Cardiac muscle cell (in vitro differentiated cells and primary cell): Measurements from ENCODE around the gene RPN1. TPM values are rescaled to one million over a fixed set of nuclear protein-coding genes. Genes with fewer than 3 reads are reported as not detected.

Experiments used
- DNase-seq, 2 donors: peaks; one replicate each; pipeline versions ENCODE4 v3.0.0 to v3.0.0-alpha.2; 2010 to 2017; ENCODE audit warnings: low read depth in 1 of 2, low spot score in 1 of 2
- H3K27ac ChIP-seq: fragments of 200-600 bp; sonication (generic); 2 replicates; pipeline ENCODE4 v1.5.1; 2016
- H3K27me3 ChIP-seq: fragments of 200-600 bp; sonication (generic); 2 replicates; pipeline ENCODE4 v1.6.0; 2016; ENCODE audit warnings: control low read depth
- H3K36me3 ChIP-seq: fragments of 200-600 bp; sonication (generic); 2 replicates; pipeline ENCODE4 v1.5.1; 2016; ENCODE audit warnings: control low read depth
- H3K4me1 ChIP-seq: fragments of 200-600 bp; sonication (generic); 2 replicates; pipeline ENCODE4 v1.8.1; 2017; ENCODE audit warnings: low read depth, mild to moderate bottlenecking, mixed run types
- H3K4me3 ChIP-seq: fragments of 200-600 bp; sonication (generic); 2 replicates; pipeline ENCODE4 v1.5.1; 2016; ENCODE audit warnings: mild to moderate bottlenecking
- H3K9me3 ChIP-seq: fragments of 200-600 bp; sonication (generic); 2 replicates; pipeline ENCODE4 v1.5.1; 2017; ENCODE audit warnings: low read depth, mild to moderate bottlenecking, control low read depth
- polyA plus RNA-seq: library from polyadenylated mRNA; unstranded; fragments of >200 nt; fragmentation: Nextera tagmentation; extraction: Ambion mirVana; gene quantifications from 2 replicates; pipeline ENCODE4 v1.2.1, GENCODE V29; 2016
- total RNA-seq: library from RNA; depleted of rRNA; stranded (reverse); fragments of >200 nt; gene quantifications from 2 replicates; pipeline ENCODE4 v1.2.3, GENCODE V29; 2016
- TF ChIP-seq, protein P1 (sequence below): IDR thresholded peaks from 2 replicates; pipeline ENCODE4 v1.5.1; 2012; ENCODE audit warnings: low read depth, mild to moderate bottlenecking, low read length

RPN1 gene
- total and polyA plus RNA-seq, 2 experiments from 2014 or later = 202 to 328 TPM

DNA sequence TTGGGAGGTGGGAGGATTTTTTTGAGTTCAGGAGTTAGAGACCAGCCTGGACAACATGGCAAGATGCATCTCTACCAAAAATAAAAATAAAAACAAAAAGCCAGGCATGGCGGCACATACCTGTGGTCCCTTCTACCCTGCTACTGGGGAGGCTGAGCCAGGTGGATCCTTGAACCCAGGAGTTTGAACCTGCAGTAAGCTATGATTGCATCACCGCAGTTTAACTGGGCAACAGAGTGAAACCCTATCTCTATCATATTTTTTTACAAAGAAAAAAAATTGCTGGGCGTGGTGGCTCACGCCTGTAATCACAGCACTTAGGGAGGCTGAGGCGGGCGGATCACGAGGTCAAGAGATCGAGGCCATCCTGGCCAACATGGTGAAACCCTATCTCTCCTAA lies 35.8 kb upstream of the RPN1 start:
- Histone ChIP-seq H3K27me3 (no peaks in the 10 kb centered on the region), H3K4me3 (no peak overlapping the region), H3K4me1 (peaks cover 6% of the 10 kb centered on the region), H3K36me3 (no peaks in the 10 kb centered on the region), H3K27ac (no peak overlapping the region), H3K9me3 (no peaks in the 10 kb centered on the region)
- TF ChIP-seq, protein P1, sequence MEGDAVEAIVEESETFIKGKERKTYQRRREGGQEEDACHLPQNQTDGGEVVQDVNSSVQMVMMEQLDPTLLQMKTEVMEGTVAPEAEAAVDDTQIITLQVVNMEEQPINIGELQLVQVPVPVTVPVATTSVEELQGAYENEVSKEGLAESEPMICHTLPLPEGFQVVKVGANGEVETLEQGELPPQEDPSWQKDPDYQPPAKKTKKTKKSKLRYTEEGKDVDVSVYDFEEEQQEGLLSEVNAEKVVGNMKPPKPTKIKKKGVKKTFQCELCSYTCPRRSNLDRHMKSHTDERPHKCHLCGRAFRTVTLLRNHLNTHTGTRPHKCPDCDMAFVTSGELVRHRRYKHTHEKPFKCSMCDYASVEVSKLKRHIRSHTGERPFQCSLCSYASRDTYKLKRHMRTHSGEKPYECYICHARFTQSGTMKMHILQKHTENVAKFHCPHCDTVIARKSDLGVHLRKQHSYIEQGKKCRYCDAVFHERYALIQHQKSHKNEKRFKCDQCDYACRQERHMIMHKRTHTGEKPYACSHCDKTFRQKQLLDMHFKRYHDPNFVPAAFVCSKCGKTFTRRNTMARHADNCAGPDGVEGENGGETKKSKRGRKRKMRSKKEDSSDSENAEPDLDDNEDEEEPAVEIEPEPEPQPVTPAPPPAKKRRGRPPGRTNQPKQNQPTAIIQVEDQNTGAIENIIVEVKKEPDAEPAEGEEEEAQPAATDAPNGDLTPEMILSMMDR = no peak
- DNase-seq = no peak

DNA sequence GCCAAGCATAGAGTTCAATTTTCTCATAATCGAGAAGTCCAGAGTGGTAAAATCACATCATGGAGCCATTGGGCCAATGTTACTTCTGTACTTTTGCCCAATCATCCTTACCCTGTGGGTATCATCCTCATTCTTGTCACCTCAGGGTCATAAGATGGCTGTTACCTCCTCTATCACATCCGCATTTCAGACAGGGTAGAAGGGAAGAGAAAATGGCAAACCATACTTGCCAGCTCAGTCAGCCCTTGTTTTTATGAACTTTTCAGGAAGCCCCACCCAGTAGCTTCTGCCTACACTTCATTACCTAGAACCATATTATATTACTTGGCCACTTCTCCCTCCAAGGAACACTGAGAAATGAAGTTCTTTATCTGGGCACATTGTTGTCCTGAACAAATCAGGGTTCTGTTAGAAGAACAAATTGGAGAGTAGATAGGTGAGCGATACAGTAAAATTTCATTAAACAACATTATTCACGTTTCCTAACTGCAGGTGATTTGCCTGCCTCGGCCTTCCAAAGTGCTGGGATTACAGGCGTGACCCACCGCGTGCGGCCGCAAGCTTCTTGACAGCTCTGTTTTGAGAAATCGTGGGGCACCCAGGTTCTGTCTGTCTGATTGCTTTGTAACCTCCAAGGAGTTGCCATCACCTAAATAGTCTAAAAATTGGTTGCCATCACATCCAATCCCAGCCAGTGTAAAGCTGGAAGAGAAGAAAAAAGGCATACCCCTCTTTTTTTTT lies 34.5 kb upstream of the RPN1 start:
- Histone ChIP-seq H3K4me3 (no peak overlapping the region), H3K27me3 (no peaks in the 10 kb centered on the region), H3K9me3 (no peaks in the 10 kb centered on the region), H3K4me1 (peaks cover 9% of the 10 kb centered on the region), H3K27ac (no peak overlapping the region), H3K36me3 (no peaks in the 10 kb centered on the region)
- DNase-seq = no peak
- TF ChIP-seq, protein P1 = no peak

DNA sequence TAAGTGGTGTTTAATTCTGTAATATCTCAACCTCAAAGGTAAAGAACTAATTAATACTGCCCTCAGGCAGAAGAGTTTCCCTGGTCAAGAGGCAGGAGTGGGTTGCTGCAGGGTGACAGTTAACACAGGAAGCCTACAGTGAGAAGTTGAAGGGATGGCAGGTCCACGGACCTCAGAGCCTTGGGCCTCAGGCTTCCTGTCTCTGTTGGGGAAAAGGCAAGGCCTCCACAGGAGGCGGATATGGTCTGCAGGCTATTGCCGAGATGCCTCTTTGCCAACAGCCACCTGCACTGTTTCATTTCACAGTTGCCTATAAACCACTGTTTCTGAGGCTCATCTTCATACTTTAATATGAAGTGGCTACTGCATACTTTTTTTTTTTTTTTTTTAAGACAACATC lies 33.3 kb upstream of the RPN1 start:
- DNase-seq = no peak
- Histone ChIP-seq H3K4me1 (peaks cover 9% of the 10 kb centered on the region), H3K9me3 (no peaks in the 10 kb centered on the region), H3K36me3 (no peaks in the 10 kb centered on the region), H3K4me3 (no peak overlapping the region), H3K27ac (no peak overlapping the region), H3K27me3 (no peaks in the 10 kb centered on the region)
- TF ChIP-seq, protein P1 = no peak

DNA sequence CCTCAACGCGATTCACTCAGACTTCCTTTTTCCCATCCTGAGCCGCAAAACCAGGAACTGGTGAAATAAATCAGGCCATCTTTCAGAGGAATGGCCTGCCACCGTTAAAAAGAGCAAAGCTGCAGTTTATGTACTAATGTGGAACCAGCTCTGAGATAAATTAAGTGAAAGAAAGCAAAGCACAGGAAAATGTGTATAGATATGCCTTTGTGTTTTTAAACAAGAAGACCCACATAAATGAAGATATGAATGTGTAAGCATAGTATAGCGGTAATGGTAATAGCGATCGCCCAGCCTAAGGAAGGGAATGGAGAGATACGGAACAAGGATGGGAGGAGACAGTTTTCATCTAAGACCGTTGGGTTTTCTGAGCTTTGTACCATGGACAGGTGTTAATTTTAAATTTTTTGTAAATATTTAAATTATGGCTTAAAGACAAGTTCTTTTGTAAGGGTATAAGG lies 30.8 kb upstream of the RPN1 start:
- Histone ChIP-seq H3K4me1 (peaks cover 9% of the 10 kb centered on the region), H3K27ac (peak overlapping the region; percentile 93), H3K9me3 (no peaks in the 10 kb centered on the region), H3K27me3 (no peaks in the 10 kb centered on the region), H3K36me3 (no peaks in the 10 kb centered on the region), H3K4me3 (peak overlapping the region; percentile 25)
- DNase-seq = no peak
- TF ChIP-seq, protein P1 = no peak

DNA sequence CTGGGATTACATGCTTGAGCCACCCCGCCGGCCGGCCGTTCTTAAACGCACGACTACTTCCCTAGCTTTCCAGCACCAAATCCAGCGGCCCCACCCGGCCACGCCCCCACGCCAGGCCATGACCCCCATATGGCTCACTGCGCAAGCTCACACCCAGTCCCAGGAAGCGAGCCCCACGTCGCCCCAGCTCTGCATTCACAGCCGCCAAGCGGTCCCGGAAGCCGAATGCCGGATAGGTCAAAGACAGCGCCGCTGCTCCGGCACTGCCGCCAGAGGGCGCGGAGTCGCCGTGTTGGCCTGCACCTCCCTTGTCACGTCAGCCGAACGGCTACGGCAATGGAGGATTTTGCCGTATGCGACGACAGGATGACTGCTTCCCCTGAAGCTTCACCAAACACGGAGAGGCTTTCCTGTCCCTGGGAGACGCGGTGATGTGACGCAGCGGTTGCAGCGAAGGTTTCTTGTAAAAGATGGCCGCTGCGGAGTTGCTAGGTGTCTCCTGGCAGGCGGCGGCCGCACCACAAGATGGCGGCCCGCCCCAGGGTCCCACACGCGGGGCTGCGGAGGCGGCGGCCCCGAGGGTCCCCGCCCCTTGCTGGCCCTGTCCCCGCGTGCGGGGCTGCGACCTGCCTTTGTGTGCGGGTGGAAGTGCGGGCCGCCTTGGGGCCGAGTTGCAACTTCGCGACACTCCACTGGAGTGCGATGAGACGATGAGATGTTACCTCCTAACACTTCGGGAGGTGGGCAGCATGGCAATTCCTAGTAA lies 30.2 kb upstream of the RPN1 start:
- DNase-seq = peak; percentile 99 to 100
- TF ChIP-seq, protein P1 = peak; percentile 97
- no peaks in the 10 kb centered on the region for H3K27me3 ChIP-seq
- no peaks in the 10 kb centered on the region for H3K36me3 ChIP-seq
- peak overlapping the region; percentile 25 for H3K4me3 ChIP-seq
- peaks cover 11% of the 10 kb centered on the region for H3K4me1 ChIP-seq
- peak overlapping the region; percentile 93 for H3K27ac ChIP-seq
- no peaks in the 10 kb centered on the region for H3K9me3 ChIP-seq
